GM12878 (cell line): ENCODE measurements around the gene TDRD9. TPM values are rescaled to one million over a fixed set of nuclear protein-coding genes. Genes with fewer than 3 reads are reported as not detected.

ENCODE experiments used
- ATAC-seq: fragments of 200-7000 bp; cut with Tn5 transposase; 3 replicates; pipeline ENCODE4 v1.9.1; 2020; ENCODE audit warnings: mild to moderate bottlenecking, moderate library complexity
- BruUV-seq: library from RNA; stranded (reverse); fragments of 400-500 nt; replicated peaks from 2 replicates; lab custom pipeline; 2021; lab: Mats Ljungman, UMichigan
- CTCF ChIA-PET: fragments of 300-600 bp; sonication (Branson Sonifier 250); formaldehyde crosslinking; extraction: SDS; loops from one replicate; lab custom pipeline; 2021; ENCODE audit warnings: inconsistent platforms; lab: Yijun Ruan, JAX
- POLR2A ChIA-PET: fragments of 350-600 bp; formaldehyde crosslinking; extraction: SDS; loops from one replicate; lab custom pipeline; 2021; ENCODE audit warnings: inconsistent platforms; lab: Charles Lee
- RAD21 ChIA-PET: fragments of 300-600 bp; sonication (Branson Sonifier 250); formaldehyde crosslinking; loops from one replicate; lab custom pipeline; 2023; ENCODE audit warnings: antibody characterized with exemption; ENCODE audit not compliant: unreplicated experiment; lab: Charles Lee
- SMC1A ChIA-PET: fragments of 300-600 bp; sonication (Branson Sonifier 250); formaldehyde crosslinking; loops from one replicate; lab custom pipeline; 2023; ENCODE audit not compliant: unreplicated experiment, uncharacterized antibody; lab: Charles Lee
- DNase-seq: peaks from one replicate; pipeline ENCODE4 v3.0.0-alpha.2; 2011; ENCODE audit warnings: low read depth, low spot score
- FAIRE-seq: peaks from 3 replicates; lab custom pipeline; 2011; peaks lifted over from hg19 to GRCh38; lab: Jason Lieb, UNC
- H2AFZ ChIP-seq: 2 replicates; pipeline ENCODE4 v1.6.0; 2011; ENCODE audit warnings: low read depth, low read length, control low read depth; ENCODE audit not compliant: control insufficient read depth
- H3K27ac ChIP-seq: 2 replicates; pipeline ENCODE4 v1.5.1; 2011; ENCODE audit warnings: control low read depth; ENCODE audit not compliant: control insufficient read depth, insufficient read depth
- H3K27me3 ChIP-seq, 2 experiments: replicated peaks in 1 of 2; 2 replicates each; pipeline versions ENCODE4 v1.6.0 to v1.6.1; 2011; ENCODE audit warnings: low read length in 1 of 2; ENCODE audit not compliant: control insufficient read depth in 2 of 2, insufficient read depth in 2 of 2
- H3K36me3 ChIP-seq, 2 experiments: 2 replicates each; pipeline ENCODE4 v1.5.1; 2011; ENCODE audit warnings: low read length in 1 of 2; ENCODE audit not compliant: control insufficient read depth in 2 of 2, insufficient read depth in 2 of 2
- H3K4me1 ChIP-seq: 2 replicates; pipeline ENCODE4 v1.6.1; 2011; ENCODE audit warnings: mild to moderate bottlenecking, low read length, moderate library complexity, mixed read lengths; ENCODE audit not compliant: control insufficient read depth, insufficient read depth
- H3K4me2 ChIP-seq: 2 replicates; pipeline ENCODE4 v1.6.0; 2011; ENCODE audit warnings: control low read depth; ENCODE audit not compliant: control insufficient read depth, insufficient read depth
- H3K4me3 ChIP-seq: fragments of 200-600 bp; sonication (generic); 2 replicates; pipeline ENCODE4 v1.5.1; 2016
- H3K79me2 ChIP-seq: 2 replicates; pipeline ENCODE4 v1.6.0; 2011; ENCODE audit warnings: low read length; ENCODE audit not compliant: control insufficient read depth, insufficient read depth
- H3K9ac ChIP-seq: 2 replicates; pipeline ENCODE4 v1.8.0; 2011; ENCODE audit warnings: low read length, control low read depth, mixed read lengths; ENCODE audit not compliant: control insufficient read depth, insufficient read depth
- H3K9me3 ChIP-seq: replicated peaks from 3 replicates; pipeline ENCODE4 v1.5.1; 2011; ENCODE audit warnings: mild to moderate bottlenecking, low read length; ENCODE audit not compliant: control insufficient read depth, insufficient read depth
- H4K20me1 ChIP-seq: 2 replicates; pipeline ENCODE4 v1.6.0; 2011; ENCODE audit not compliant: control insufficient read depth, insufficient read depth
- HSF1 ChIP-seq: fragments of 150-350 bp; IDR thresholded peaks from 2 replicates; pipeline ENCODE4 v1.6.1; 2014; ENCODE audit warnings: mild to moderate bottlenecking, low read depth, low read length
- IRF3 ChIP-seq: fragments of 450-650 bp; IDR thresholded peaks from 2 replicates; pipeline ENCODE4 v1.6.1; 2014; ENCODE audit warnings: mild to moderate bottlenecking
- MLLT1 ChIP-seq: fragments of 450-650 bp; IDR thresholded peaks from 2 replicates; pipeline ENCODE4 v1.6.1; 2016; ENCODE audit warnings: mild to moderate bottlenecking
- NFIC ChIP-seq: IDR thresholded peaks from 2 replicates; pipeline ENCODE4 v1.6.1; 2012; ENCODE audit warnings: low read depth, mild to moderate bottlenecking, inconsistent platforms, low read length, moderate library complexity
- NKRF ChIP-seq: fragments of 450-650 bp; conservative IDR thresholded peaks from 2 replicates; pipeline ENCODE4 v1.6.1; 2017; ENCODE audit warnings: mild to moderate bottlenecking, moderate library complexity
- PAX5 ChIP-seq: IDR thresholded peaks from 2 replicates; pipeline ENCODE4 v1.6.1; 2011; ENCODE audit warnings: low read depth, low read length, borderline replicate concordance
- PRDM15 ChIP-seq: fragments of 450-650 bp; formaldehyde crosslinking; IDR thresholded peaks from 2 replicates; pipeline ENCODE4 v1.4.0; 2020; ENCODE audit warnings: mild to moderate bottlenecking, moderate library complexity
- SMAD5 ChIP-seq: IDR thresholded peaks from 2 replicates; pipeline ENCODE4 v1.6.1; 2016; ENCODE audit warnings: antibody characterized with exemption, low read depth
- TBL1XR1 ChIP-seq: IDR thresholded peaks from 2 replicates; pipeline ENCODE4 v1.6.1; 2012; ENCODE audit warnings: low read depth, low read length, improper control_type of control experiment
- USF1 ChIP-seq: IDR thresholded peaks from 2 replicates; pipeline ENCODE4 v1.6.1; 2011; ENCODE audit warnings: borderline replicate concordance, low read depth, mild to moderate bottlenecking, moderate library complexity, mixed read lengths, low read length; ENCODE audit not compliant: insufficient read depth; ENCODE audit errors: extremely low read length
- ZNF24 ChIP-seq: fragments of 450-650 bp; IDR thresholded peaks from 2 replicates; pipeline ENCODE4 v1.6.1; 2017; ENCODE audit warnings: antibody characterized with exemption, mild to moderate bottlenecking
- WGBS: methylation state at CpG from one replicate; pipeline ENCODE4 v1.1.6; 2016; ENCODE audit warnings: low lambda C conversion rate; ENCODE audit not compliant: insufficient replicate concordance, insufficient coverage; ENCODE audit errors: missing lambda C conversion rate; 5-methylcytosine and 5-hydroxymethylcytosine counted together
- in situ Hi-C: fragments of 300-500 bp; cut with MboI; formaldehyde crosslinking; loops from 9 replicates; pipeline ENCODE4 v1.14.3; 2018; ENCODE audit warnings: mixed read lengths
- intact Hi-C: fragments of 100-400 bp; cut with micrococcal nuclease; formaldehyde crosslinking; loops from one replicate; pipeline ENCODE4 v1.14.2; 2022; ENCODE audit not compliant: unreplicated experiment
- polyA plus RNA-seq, 11 experiments: library from polyadenylated mRNA; depleted of rRNA in 4 of 11; unstranded in 6 of 11; stranded (reverse) in 5 of 11; fragments of >200 nt; fragmentation: Nextera tagmentation in 4 of 11; fragmentation: Illumina TruSeq in 1 of 11; extraction: Ambion mirVana in 4 of 11; extraction: Trizol in 1 of 11; gene quantifications; 1 replicate in 1 of 11; 2 replicates in 10 of 11; pipeline versions ENCODE4 v1.2.1 to v1.2.3, GENCODE V29; 2011 to 2016; ENCODE audit warnings: inconsistent platforms in 2 of 11, missing spikeins in 2 of 11, low read depth in 1 of 11
- total RNA-seq, 4 experiments: library from RNA; depleted of rRNA in 3 of 4; stranded (reverse); fragments of >200 nt in 3 of 4; fragmentation: Illumina TruSeq in 1 of 4; extraction: Trizol in 1 of 4; gene quantifications; 2 replicates each; pipeline versions ENCODE4 v1.2.1 to v1.2.3, GENCODE V29; 2013 to 2021

The TDRD9 gene
- total and polyA plus RNA-seq, 10 of the 15 experiments (the other 5 are each of a cell fraction or from before 2014, with no cell fraction given): 0.12 TPM; not detected in 9

- Histone ChIP-seq H4K20me1 (no peaks in the 10 kb centered on the region), H3K4me3 (no peak overlapping the region), H2AFZ (no peak overlapping the region), H3K27ac (no peak overlapping the region), H3K79me2 (no peaks in the 10 kb centered on the region), H3K4me2 (no peak overlapping the region), H3K4me1 (no peaks in the 10 kb centered on the region), H3K9ac (no peak overlapping the region), H3K9me3 (no peaks in the 10 kb centered on the region), H3K27me3 (no peaks in the 10 kb centered on the region; a peak in 1 of 4 replicates), H3K36me3 (no peaks in the 10 kb centered on the region)
- ChIA-PET POLR2A (no interaction called here), RAD21 (no interaction called here), CTCF (interaction anchor here (1.1 kb wide), 1 partner anchor 12 kb away, joined by 4 read pairs; no protein-coding TSS in a partner anchor), SMC1A (no interaction called here)
- no TSS peak for BruUV-seq
- 14% methylated on average over 4 of the region's 4 CpGs for WGBS
- FAIRE-seq (no peak), ATAC-seq (no peak), DNase-seq (no peak)
- in situ Hi-C loops (no loop called here), intact Hi-C loops (no loop called here)
- TF ChIP-seq HSF1 (no peak), PRDM15 (CRISPR knock-in tag) (no peak), MLLT1 (no peak), PAX5 (no peak), IRF3 (no peak), TBL1XR1 (no peak), NKRF (no peak), NFIC (no peak), USF1 (no peak), ZNF24 (no peak), SMAD5 (no peak)
These were observed 41.7 kb downstream of the TDRD9 start for GRCh38 chr14:103969961-103970360.
